HEK293 (cell line): ENCODE measurements around the gene ENDOV.

ENCODE experiments used
- CTCF ChIA-PET: fragments of 350-600 bp; formaldehyde crosslinking; extraction: SDS; loops from one replicate; lab custom pipeline; 2021; ENCODE audit warnings: antibody characterized with exemption; lab: Yijun Ruan, JAX
- POLR2A ChIA-PET: fragments of 300-600 bp; formaldehyde crosslinking; extraction: SDS; loops from one replicate; lab custom pipeline; 2020; ENCODE audit warnings: antibody characterized with exemption, inconsistent platforms; lab: Yijun Ruan, JAX
- H3K27ac ChIP-seq: fragments of 200-500 bp; sonication (Bioruptor generic); 2 replicates; pipeline ENCODE4 v1.5.1; 2014; ENCODE audit warnings: low read depth, low read length, control low read depth, inconsistent platforms; ENCODE audit errors: extremely low read depth
- H3K36me3 ChIP-seq, 2 experiments: fragments of 200-500 bp in 1 of 2; sonication (Bioruptor generic) in 1 of 2; 1 replicate in 1 of 2; 2 replicates in 1 of 2; pipeline ENCODE4 v1.5.1; 2014 to 2017; ENCODE audit warnings: inconsistent platforms in 2 of 2, low read length in 2 of 2; ENCODE audit not compliant: control insufficient read depth in 2 of 2, insufficient read depth in 1 of 2
- H3K4me1 ChIP-seq: fragments of 200-500 bp; sonication (Bioruptor generic); 2 replicates; pipeline ENCODE4 v1.5.1; 2014; ENCODE audit warnings: mild to moderate bottlenecking, low read length, inconsistent platforms; ENCODE audit not compliant: control insufficient read depth, insufficient read depth
- H3K4me3 ChIP-seq: 2 replicates; pipeline ENCODE4 v1.5.1; 2011; ENCODE audit warnings: low read depth, mild to moderate bottlenecking, control low read depth, low read length, moderate library complexity
- H3K9me3 ChIP-seq: fragments of 200-500 bp; sonication (Bioruptor generic); 2 replicates; pipeline ENCODE4 v1.5.1; 2014; ENCODE audit warnings: low read depth, low read length, inconsistent platforms; ENCODE audit not compliant: control insufficient read depth, insufficient read depth
- BCL11A ChIP-seq: fragments of 450-650 bp; formaldehyde crosslinking; IDR thresholded peaks from 2 replicates; pipeline ENCODE4 v1.5.1; 2016; ENCODE audit warnings: low read depth, missing biosample characterization, missing genetic modification characterization
- EGR2 ChIP-seq: fragments of 450-650 bp; formaldehyde crosslinking; IDR thresholded peaks from 2 replicates; pipeline ENCODE4 v1.5.1; 2016; ENCODE audit warnings: low read depth, missing biosample characterization, missing genetic modification characterization
- GFI1B ChIP-seq: fragments of 450-650 bp; formaldehyde crosslinking; IDR thresholded peaks from 2 replicates; pipeline ENCODE4 v1.5.1; 2016; ENCODE audit warnings: missing biosample characterization, missing genetic modification characterization
- GLIS1 ChIP-seq: fragments of 450-650 bp; formaldehyde crosslinking; IDR thresholded peaks from 2 replicates; pipeline ENCODE4 v1.5.1; 2016; ENCODE audit warnings: missing biosample characterization, missing genetic modification characterization
- KLF8 ChIP-seq: fragments of 450-650 bp; formaldehyde crosslinking; IDR thresholded peaks from 2 replicates; pipeline ENCODE4 v1.5.1; 2016; ENCODE audit warnings: missing biosample characterization, missing genetic modification characterization
- MYNN ChIP-seq: fragments of 450-650 bp; formaldehyde crosslinking; IDR thresholded peaks from 2 replicates; pipeline ENCODE4 v1.5.1; 2016; ENCODE audit warnings: missing biosample characterization, missing genetic modification characterization, borderline replicate concordance
- SCRT1 ChIP-seq: fragments of 450-650 bp; formaldehyde crosslinking; IDR thresholded peaks from 2 replicates; pipeline ENCODE4 v1.5.1; 2016; ENCODE audit warnings: missing biosample characterization, missing genetic modification characterization, borderline replicate concordance
- SCRT2 ChIP-seq: fragments of 450-650 bp; formaldehyde crosslinking; IDR thresholded peaks from 2 replicates; pipeline ENCODE4 v1.5.1; 2016; ENCODE audit warnings: missing biosample characterization, missing genetic modification characterization
- TCF7L2 ChIP-seq: IDR thresholded peaks from 2 replicates; pipeline ENCODE4 v1.6.1; 2011; ENCODE audit warnings: low read depth, mild to moderate bottlenecking, inconsistent platforms, low read length, moderate library complexity, borderline replicate concordance
- YY1 ChIP-seq: fragments of 450-650 bp; formaldehyde crosslinking; IDR thresholded peaks from 2 replicates; pipeline ENCODE4 v1.5.1; 2018; ENCODE audit warnings: missing biosample characterization, missing genetic modification characterization
- YY2 ChIP-seq: fragments of 450-650 bp; formaldehyde crosslinking; IDR thresholded peaks from 2 replicates; pipeline ENCODE4 v1.5.1; 2016; ENCODE audit warnings: missing biosample characterization, missing genetic modification characterization
- ZBTB1 ChIP-seq: fragments of 450-650 bp; formaldehyde crosslinking; IDR thresholded peaks from 2 replicates; pipeline ENCODE4 v1.5.1; 2016; ENCODE audit warnings: missing biosample characterization, missing genetic modification characterization
- ZBTB21 ChIP-seq: fragments of 450-650 bp; formaldehyde crosslinking; IDR thresholded peaks from 2 replicates; pipeline ENCODE4 v1.5.1; 2017; ENCODE audit warnings: missing biosample characterization, missing genetic modification characterization
- ZBTB48 ChIP-seq: fragments of 450-650 bp; formaldehyde crosslinking; IDR thresholded peaks from 2 replicates; pipeline ENCODE4 v1.5.1; 2016; ENCODE audit warnings: missing biosample characterization, missing genetic modification characterization
- ZFP37 ChIP-seq: fragments of 450-650 bp; formaldehyde crosslinking; IDR thresholded peaks from 2 replicates; pipeline ENCODE4 v1.5.1; 2016; ENCODE audit warnings: missing biosample characterization, missing genetic modification characterization
- ZIC2 ChIP-seq: fragments of 450-650 bp; formaldehyde crosslinking; IDR thresholded peaks from 2 replicates; pipeline ENCODE4 v1.5.1; 2016; ENCODE audit warnings: missing biosample characterization, missing genetic modification characterization
- ZNF24 ChIP-seq: fragments of 450-650 bp; formaldehyde crosslinking; IDR thresholded peaks from 2 replicates; pipeline ENCODE4 v1.5.1; 2016; ENCODE audit warnings: missing biosample characterization, missing genetic modification characterization
- ZNF366 ChIP-seq: fragments of 450-650 bp; formaldehyde crosslinking; conservative IDR thresholded peaks from 2 replicates; pipeline ENCODE4 v1.5.1; 2016; ENCODE audit warnings: missing biosample characterization, missing genetic modification characterization
- ZNF37A ChIP-seq: fragments of 450-650 bp; IDR thresholded peaks from 2 replicates; pipeline ENCODE4 v1.5.1; 2018; ENCODE audit warnings: missing biosample characterization, missing genetic modification characterization
- ZNF548 ChIP-seq: fragments of 450-650 bp; formaldehyde crosslinking; IDR thresholded peaks from 2 replicates; pipeline ENCODE4 v1.5.1; 2016; ENCODE audit warnings: missing biosample characterization, missing genetic modification characterization
- ZNF558 ChIP-seq: fragments of 450-650 bp; formaldehyde crosslinking; IDR thresholded peaks from 2 replicates; pipeline ENCODE4 v1.5.1; 2016; ENCODE audit warnings: missing biosample characterization, missing genetic modification characterization
- ZNF561 ChIP-seq: fragments of 450-650 bp; IDR thresholded peaks from 2 replicates; pipeline ENCODE4 v1.5.1; 2018; ENCODE audit warnings: missing biosample characterization, missing genetic modification characterization, borderline replicate concordance
- ZNF621 ChIP-seq: fragments of 450-650 bp; formaldehyde crosslinking; IDR thresholded peaks from 2 replicates; pipeline ENCODE4 v1.5.1; 2017; ENCODE audit warnings: missing biosample characterization, missing genetic modification characterization
- ZNF629 ChIP-seq: fragments of 450-650 bp; formaldehyde crosslinking; IDR thresholded peaks from 2 replicates; pipeline ENCODE4 v1.5.1; 2017; ENCODE audit warnings: missing biosample characterization, missing genetic modification characterization
- ZNF658 ChIP-seq: fragments of 450-650 bp; formaldehyde crosslinking; IDR thresholded peaks from 2 replicates; pipeline ENCODE4; 2016; ENCODE audit warnings: missing biosample characterization, missing genetic modification characterization
- ZNF664 ChIP-seq: fragments of 450-650 bp; formaldehyde crosslinking; IDR thresholded peaks from 2 replicates; pipeline ENCODE4 v1.5.1; 2016; ENCODE audit warnings: missing biosample characterization, missing genetic modification characterization
- ZNF837 ChIP-seq: fragments of 450-650 bp; formaldehyde crosslinking; IDR thresholded peaks from 2 replicates; pipeline ENCODE4 v1.5.1; 2016; ENCODE audit warnings: missing biosample characterization, missing genetic modification characterization
- ZXDB ChIP-seq: fragments of 450-650 bp; formaldehyde crosslinking; IDR thresholded peaks from 2 replicates; pipeline ENCODE4 v1.5.1; 2016; ENCODE audit warnings: missing biosample characterization, missing genetic modification characterization
- TF ChIP-seq, protein P1 (sequence below): fragments of 450-650 bp; formaldehyde crosslinking; IDR thresholded peaks from 2 replicates; pipeline ENCODE4 v1.5.1; 2017; ENCODE audit warnings: missing biosample characterization, missing genetic modification characterization
- TF ChIP-seq, protein P2 (sequence below): fragments of 450-650 bp; formaldehyde crosslinking; IDR thresholded peaks from 2 replicates; pipeline ENCODE4 v1.5.1; 2016; ENCODE audit warnings: missing biosample characterization, missing genetic modification characterization, low read depth
- TF ChIP-seq, protein P3 (sequence below): fragments of 450-650 bp; formaldehyde crosslinking; IDR thresholded peaks from 2 replicates; pipeline ENCODE4 v1.5.1; 2016; ENCODE audit warnings: missing biosample characterization, missing genetic modification characterization

ENDOV gene

GRCh38 chr17:80416260-80416939 is 1.4 kb downstream of the ENDOV start:
- POLR2A ChIA-PET, result interaction anchor here (0.7 to 1.9 kb wide), 3 partner anchors 9 to 839 kb away, joined by 3 to 8 read pairs (median 6); no protein-coding TSS in a partner anchor
- Histone ChIP-seq H3K9me3 (no peaks in the 10 kb centered on the region), H3K27ac (no peak overlapping the region), H3K36me3 (peaks cover 7 to 30% of the 10 kb centered on the region in 2 experiments; a peak in 2 of 3 replicates), H3K4me3 (no peak overlapping the region; the same call in 1 of the 2 replicates), H3K4me1 (peaks cover 4% of the 10 kb centered on the region)
- CTCF ChIA-PET, result interaction anchor here (0.7 to 1.2 kb wide), 2 partner anchors 286 to 565 kb away, joined by 3 to 4 read pairs; no protein-coding TSS in a partner anchor
- TF ChIP-seq GLIS1 (tag by site-specific recombination) (no peak), SCRT1 (tag by site-specific recombination) (peak; percentile 58; the same call in 1 of the 2 replicates), ZNF664 (tag by site-specific recombination) (no peak), TCF7L2 (no peak), ZIC2 (no peak), ZFP37 (tag by site-specific recombination) (no peak), MYNN (no peak), ZXDB (tag by site-specific recombination) (no peak), ZNF658 (tag by site-specific recombination) (no peak), SCRT2 (tag by site-specific recombination) (peak; percentile 68), ZNF837 (tag by site-specific recombination) (no peak), ZNF366 (tag by site-specific recombination) (peak; percentile 58; the same call in 1 of the 2 replicates), ZNF548 (tag by site-specific recombination) (no peak), YY2 (no peak)
- TF ChIP-seq, protein P1, sequence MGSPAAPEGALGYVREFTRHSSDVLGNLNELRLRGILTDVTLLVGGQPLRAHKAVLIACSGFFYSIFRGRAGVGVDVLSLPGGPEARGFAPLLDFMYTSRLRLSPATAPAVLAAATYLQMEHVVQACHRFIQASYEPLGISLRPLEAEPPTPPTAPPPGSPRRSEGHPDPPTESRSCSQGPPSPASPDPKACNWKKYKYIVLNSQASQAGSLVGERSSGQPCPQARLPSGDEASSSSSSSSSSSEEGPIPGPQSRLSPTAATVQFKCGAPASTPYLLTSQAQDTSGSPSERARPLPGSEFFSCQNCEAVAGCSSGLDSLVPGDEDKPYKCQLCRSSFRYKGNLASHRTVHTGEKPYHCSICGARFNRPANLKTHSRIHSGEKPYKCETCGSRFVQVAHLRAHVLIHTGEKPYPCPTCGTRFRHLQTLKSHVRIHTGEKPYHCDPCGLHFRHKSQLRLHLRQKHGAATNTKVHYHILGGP (tag by site-specific recombination), result peak; percentile 74

DNA sequence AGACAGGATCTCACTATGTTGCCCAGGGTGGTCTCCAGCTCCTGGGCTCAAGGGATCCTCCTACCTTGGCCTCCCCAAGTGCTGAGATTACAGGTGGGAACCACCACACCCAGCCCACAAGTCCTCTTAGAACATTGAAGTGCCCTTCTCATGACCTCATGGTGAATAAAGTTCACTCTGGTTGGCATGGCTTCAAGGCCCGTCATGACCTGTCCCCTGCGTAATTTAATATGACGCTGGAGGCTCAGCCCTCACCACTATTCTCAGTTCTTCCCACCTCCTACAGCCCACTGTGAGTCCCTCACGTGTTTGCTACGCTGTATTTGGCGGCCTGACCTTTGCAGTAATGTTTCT is 1.9 kb downstream of the ENDOV start:
- 0 out of 2 replicates have a peak, but pooled peaks have one; percentile 27 for TF ChIP-seq EGR2 (tag by site-specific recombination)
- TF ChIP-seq, protein P2, sequence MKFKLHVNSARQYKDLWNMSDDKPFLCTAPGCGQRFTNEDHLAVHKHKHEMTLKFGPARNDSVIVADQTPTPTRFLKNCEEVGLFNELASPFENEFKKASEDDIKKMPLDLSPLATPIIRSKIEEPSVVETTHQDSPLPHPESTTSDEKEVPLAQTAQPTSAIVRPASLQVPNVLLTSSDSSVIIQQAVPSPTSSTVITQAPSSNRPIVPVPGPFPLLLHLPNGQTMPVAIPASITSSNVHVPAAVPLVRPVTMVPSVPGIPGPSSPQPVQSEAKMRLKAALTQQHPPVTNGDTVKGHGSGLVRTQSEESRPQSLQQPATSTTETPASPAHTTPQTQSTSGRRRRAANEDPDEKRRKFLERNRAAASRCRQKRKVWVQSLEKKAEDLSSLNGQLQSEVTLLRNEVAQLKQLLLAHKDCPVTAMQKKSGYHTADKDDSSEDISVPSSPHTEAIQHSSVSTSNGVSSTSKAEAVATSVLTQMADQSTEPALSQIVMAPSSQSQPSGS (tag by site-specific recombination), result no peak
- TF ChIP-seq, all 188 proteins: peak for 1
- H3K9me3 ChIP-seq, result no peaks in the 10 kb centered on the region
- H3K36me3 ChIP-seq, result peaks cover 7 to 30% of the 10 kb centered on the region in 2 experiments; a peak in 2 of 3 replicates
- ChIA-PET POLR2A (no interaction called here), CTCF (interaction anchor here (0.6 kb wide), 1 partner anchor 9 kb away, joined by 4 read pairs; no protein-coding TSS in a partner anchor)
- H3K27ac ChIP-seq, result no peak overlapping the region
- peaks cover 4% of the 10 kb centered on the region for H3K4me1 ChIP-seq
- no peak overlapping the region for H3K4me3 ChIP-seq

DNA sequence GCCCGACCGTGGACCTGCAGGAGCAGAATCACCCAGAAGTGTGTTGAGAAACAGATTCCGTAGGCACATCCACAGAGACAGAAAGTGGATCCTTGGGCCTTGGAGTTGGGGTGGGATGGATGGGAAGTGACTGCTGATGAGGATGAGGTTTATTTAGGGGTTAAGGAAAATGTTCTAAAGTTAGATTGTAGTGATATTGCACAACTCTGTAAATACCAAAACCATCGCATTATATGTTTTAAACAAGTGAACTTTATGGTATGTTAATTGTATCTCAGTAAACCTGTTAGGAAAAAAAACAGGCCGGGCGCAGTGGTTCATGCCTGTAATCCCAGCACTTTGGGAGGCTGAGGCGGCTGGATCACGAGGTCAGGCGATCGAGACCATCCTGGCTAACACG is 3.6 kb downstream of the ENDOV start:
- no peak overlapping the region for H3K27ac ChIP-seq
- ChIA-PET POLR2A (interaction anchor here (0.6 kb wide), 1 partner anchor 160 kb away, joined by 3 read pairs; no protein-coding TSS in a partner anchor), CTCF (interaction anchor here (1.6 kb wide), 1 partner anchor 336 kb away, joined by 6 read pairs; no protein-coding TSS in a partner anchor)
- no peaks in the 10 kb centered on the region for H3K9me3 ChIP-seq
- H3K4me3 ChIP-seq, result no peak overlapping the region
- H3K36me3 ChIP-seq, result peaks cover 7 to 30% of the 10 kb centered on the region in 2 experiments; a peak in 2 of 3 replicates
- H3K4me1 ChIP-seq, result peaks cover 4% of the 10 kb centered on the region
- TF ChIP-seq ZNF37A (no peak), BCL11A (no peak), YY1 (tag by site-specific recombination) (no peak), ZNF24 (no peak), ZNF629 (tag by site-specific recombination) (no peak), KLF8 (no peak), ZNF561 (no peak), GFI1B (no peak), ZNF621 (tag by site-specific recombination) (no peak), ZNF558 (tag by site-specific recombination) (no peak), ZBTB48 (tag by site-specific recombination) (no peak), ZBTB1 (tag by site-specific recombination) (no peak), ZBTB21 (tag by site-specific recombination) (no peak)
- TF ChIP-seq, protein P3, sequence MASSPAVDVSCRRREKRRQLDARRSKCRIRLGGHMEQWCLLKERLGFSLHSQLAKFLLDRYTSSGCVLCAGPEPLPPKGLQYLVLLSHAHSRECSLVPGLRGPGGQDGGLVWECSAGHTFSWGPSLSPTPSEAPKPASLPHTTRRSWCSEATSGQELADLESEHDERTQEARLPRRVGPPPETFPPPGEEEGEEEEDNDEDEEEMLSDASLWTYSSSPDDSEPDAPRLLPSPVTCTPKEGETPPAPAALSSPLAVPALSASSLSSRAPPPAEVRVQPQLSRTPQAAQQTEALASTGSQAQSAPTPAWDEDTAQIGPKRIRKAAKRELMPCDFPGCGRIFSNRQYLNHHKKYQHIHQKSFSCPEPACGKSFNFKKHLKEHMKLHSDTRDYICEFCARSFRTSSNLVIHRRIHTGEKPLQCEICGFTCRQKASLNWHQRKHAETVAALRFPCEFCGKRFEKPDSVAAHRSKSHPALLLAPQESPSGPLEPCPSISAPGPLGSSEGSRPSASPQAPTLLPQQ, result no peak
